ENCODE measurements around the gene ZNF155.

ZNF155 gene

GRCh38 chr19:44003461-44004009, 19.5 kb downstream of the ZNF155 start:
- DNase-seq (ENCODE audit: low read depth) = no peak

- no peak for DNase-seq (ENCODE audit: low read depth)
Observed at GRCh38 chr19:44005973-44006372, 22.0 kb downstream of the ZNF155 start.

- no peak for DNase-seq (ENCODE audit: low read depth)
Observed at GRCh38 chr19:44007473-44007872, 23.5 kb downstream of the ZNF155 start.

GRCh38 chr19:44010468-44010867, 26.5 kb downstream of the ZNF155 start:
- DNase-seq (ENCODE audit: low read depth) = no peak

GRCh38 chr19:44019498-44019897, 35.5 kb downstream of the ZNF155 start:
- DNase-seq (ENCODE audit: low read depth) = no peak

- DNase-seq (ENCODE audit: low read depth) = no peak
Observed at GRCh38 chr19:44021221-44021620, 37.2 kb downstream of the ZNF155 start.

- no peak for DNase-seq (ENCODE audit: low read depth)
Observed at GRCh38 chr19:44024900-44025216, 40.9 kb downstream of the ZNF155 start.

GRCh38 chr19:44025217-44025936, 41.4 kb downstream of the ZNF155 start, which contains the start of gene ZNF222:
Gene ZNF222 (plus strand): TSS chr19:44025379. CDS start chr19:44025437, 58 bp downstream.
- peak; percentile 71 for DNase-seq (ENCODE audit: low read depth)

GRCh38 chr19:44026622-44027021, 42.6 kb downstream of the ZNF155 start:
- DNase-seq (ENCODE audit: low read depth) = no peak

GRCh38 chr19:44032001-44032610, 48.1 kb downstream of the ZNF155 start:
- DNase-seq (ENCODE audit: low read depth) = no peak

- no peak for DNase-seq (ENCODE audit: low read depth)
Observed at GRCh38 chr19:44042147-44042546, 58.2 kb downstream of the ZNF155 start.
